Measurements from ENCODE around the gene RNF182. TPM values are rescaled to one million over a fixed set of nuclear protein-coding genes. Genes with fewer than 3 reads are reported as not detected.
"Not testable (repeated sequence)": the region's sequence is repeated elsewhere in the genome, so short reads cannot be mapped to it uniquely, and the experiment has no call there.

The RNF182 gene, protein sequence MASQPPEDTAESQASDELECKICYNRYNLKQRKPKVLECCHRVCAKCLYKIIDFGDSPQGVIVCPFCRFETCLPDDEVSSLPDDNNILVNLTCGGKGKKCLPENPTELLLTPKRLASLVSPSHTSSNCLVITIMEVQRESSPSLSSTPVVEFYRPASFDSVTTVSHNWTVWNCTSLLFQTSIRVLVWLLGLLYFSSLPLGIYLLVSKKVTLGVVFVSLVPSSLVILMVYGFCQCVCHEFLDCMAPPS
- total RNA-seq (1 to 10 TPM in 2 of 7 donors, under 1 TPM in 3, not detected in 2; 0.30 to 3.6 (median 0.63) TPM), polyA plus RNA-seq (under 1 TPM in 2 of 3 donors, not detected in 1; 0.02 to 0.03 TPM)
- long read RNA-seq, donor 1, partial matches to known transcripts: 0 of 1 reads
- long read RNA-seq, donor 1, other reads (novel, unspliced or antisense): 0 of 1 reads
- long read RNA-seq, donor 2: 0 reads

DNA sequence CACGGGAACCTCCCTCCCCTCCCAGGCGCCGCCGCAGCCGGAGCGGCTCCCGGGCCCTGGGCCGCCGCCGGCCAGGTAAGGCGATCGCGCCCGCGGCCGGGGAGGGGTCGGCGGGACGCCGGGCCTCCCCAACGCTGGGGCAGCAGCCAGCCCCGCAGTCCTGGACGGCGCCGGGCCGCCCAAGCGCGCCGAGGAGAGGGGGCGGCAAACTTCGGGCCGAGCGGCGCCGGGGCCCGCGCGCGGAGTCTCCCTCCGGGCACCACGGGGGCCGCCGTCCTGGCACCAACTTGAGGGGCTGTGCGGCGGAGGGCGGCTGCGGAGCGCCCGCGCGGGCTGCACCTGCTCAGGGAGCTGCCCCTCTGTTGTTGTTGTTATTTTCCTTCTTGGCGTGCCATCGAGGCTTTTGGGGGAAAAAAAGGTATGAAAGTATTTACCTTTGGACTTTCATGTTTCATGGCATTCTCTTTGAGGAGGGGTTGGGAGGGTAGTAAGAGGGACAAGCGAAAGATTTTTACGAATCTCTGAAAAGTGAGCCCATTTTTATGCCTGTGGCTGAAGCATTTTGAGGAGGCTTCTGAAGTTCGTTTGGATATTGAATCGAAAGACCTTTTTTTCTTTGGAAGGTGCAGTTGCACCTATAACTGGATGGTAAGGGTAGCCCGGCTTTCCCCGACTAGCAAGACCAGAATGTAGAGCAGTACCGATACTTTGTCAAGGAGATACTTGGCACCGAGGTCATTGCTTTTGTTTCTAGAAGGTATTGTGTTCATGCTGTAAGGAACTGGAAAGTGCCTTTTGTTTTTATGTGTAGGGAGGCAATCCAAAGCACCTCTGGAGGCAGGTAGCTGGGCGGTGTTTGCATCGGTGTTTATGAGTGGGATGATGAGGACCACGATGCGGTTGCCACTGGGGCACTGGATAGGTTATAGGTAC is at the start of gene RNF182:
TSS of gene RNF182 (plus strand) at position 4 of the 933 bp plus-strand sequence. CDS start 52,168 bp downstream, outside the sequence.
- peak; percentile 79 for DNase-seq
- no peak within 1 kb of the TSS for H3K27ac ChIP-seq
- 2 to 6% (median 3%) methylated on average over 22 to 62 of the region's 65 CpGs for WGBS, 5 donors

GRCh38 chr6:13877051-13877450 is 47.7 kb upstream of the RNF182 start:
- peaks cover 0 to 15% (median 0%) of the 10 kb centered on the region in 7 donors for H3K27me3 ChIP-seq (replicated peaks in 1 of 7)
- H3K4me3 ChIP-seq: no peak overlapping the region
- H3K27ac ChIP-seq: no peak overlapping the region
- no peak for DNase-seq
- intact Hi-C loops (cut with DNase I; ENCODE audit: low total_unique reads): no loop called here
- TF ChIP-seq, protein P1, sequence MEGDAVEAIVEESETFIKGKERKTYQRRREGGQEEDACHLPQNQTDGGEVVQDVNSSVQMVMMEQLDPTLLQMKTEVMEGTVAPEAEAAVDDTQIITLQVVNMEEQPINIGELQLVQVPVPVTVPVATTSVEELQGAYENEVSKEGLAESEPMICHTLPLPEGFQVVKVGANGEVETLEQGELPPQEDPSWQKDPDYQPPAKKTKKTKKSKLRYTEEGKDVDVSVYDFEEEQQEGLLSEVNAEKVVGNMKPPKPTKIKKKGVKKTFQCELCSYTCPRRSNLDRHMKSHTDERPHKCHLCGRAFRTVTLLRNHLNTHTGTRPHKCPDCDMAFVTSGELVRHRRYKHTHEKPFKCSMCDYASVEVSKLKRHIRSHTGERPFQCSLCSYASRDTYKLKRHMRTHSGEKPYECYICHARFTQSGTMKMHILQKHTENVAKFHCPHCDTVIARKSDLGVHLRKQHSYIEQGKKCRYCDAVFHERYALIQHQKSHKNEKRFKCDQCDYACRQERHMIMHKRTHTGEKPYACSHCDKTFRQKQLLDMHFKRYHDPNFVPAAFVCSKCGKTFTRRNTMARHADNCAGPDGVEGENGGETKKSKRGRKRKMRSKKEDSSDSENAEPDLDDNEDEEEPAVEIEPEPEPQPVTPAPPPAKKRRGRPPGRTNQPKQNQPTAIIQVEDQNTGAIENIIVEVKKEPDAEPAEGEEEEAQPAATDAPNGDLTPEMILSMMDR (IDR thresholded peaks at IDR 0.05 in 8 of 11, conservative IDR thresholded peaks at IDR 0.05 in 3 of 11): no peak
- TF ChIP-seq POLR2A (IDR thresholded peaks at IDR 0.05) (no peak), POLR2AphosphoS5 (IDR thresholded peaks at IDR 0.05) (no peak)
- H3K9me3 ChIP-seq: peaks cover 0 to 13% (median 10%) of the 10 kb centered on the region in 8 donors
- H3K4me1 ChIP-seq: peaks cover 4 to 24% (median 13%) of the 10 kb centered on the region in 6 donors
- no peaks in the 10 kb centered on the region for H3K36me3 ChIP-seq

More for the DNA sequence above, at the start of gene RNF182:
- Histone ChIP-seq H3K4me1 (peaks cover 0 to 23% (median 15%) of the 10 kb centered on the region in 6 donors), H3K4me3 (peak within 1 kb of the TSS in 5 of 8 donors; percentile 26 to 66 (median 34)), H3K27me3 (replicated peaks in 1 of 7) (peaks cover 0 to 86% (median 68%) of the 10 kb centered on the region in 7 donors), H3K9me3 (peaks cover 0 to 4% (median 0%) of the 10 kb centered on the region in 8 donors), H3K36me3 (no peaks in the 10 kb centered on the region)
- TF ChIP-seq POLR2AphosphoS5 (IDR thresholded peaks at IDR 0.05): no peak
- TF ChIP-seq, protein P1 (IDR thresholded peaks at IDR 0.05 in 8 of 11, conservative IDR thresholded peaks at IDR 0.05 in 3 of 11): no peak
- TF ChIP-seq POLR2A (IDR thresholded peaks at IDR 0.05): no peak
- intact Hi-C loops (cut with DNase I; ENCODE audit: low total_unique reads): no loop called here

- DNase-seq; H3K36me3 ChIP-seq; H3K4me3 ChIP-seq; H3K4me1 ChIP-seq; H3K27me3 ChIP-seq (replicated peaks in 1 of 7); H3K27ac ChIP-seq; intact Hi-C loops (cut with DNase I; ENCODE audit: low total_unique reads): not testable (repeated sequence)
- H3K9me3 ChIP-seq: peaks cover 0 to 13% (median 10%) of the 10 kb centered on the region in 8 donors
- 56 to 78% (median 71%) methylated on average over 12 of the region's 12 CpGs for WGBS, 5 donors
These were observed 44.6 kb upstream of the RNF182 start for GRCh38 chr6:13880061-13880663.

DNA sequence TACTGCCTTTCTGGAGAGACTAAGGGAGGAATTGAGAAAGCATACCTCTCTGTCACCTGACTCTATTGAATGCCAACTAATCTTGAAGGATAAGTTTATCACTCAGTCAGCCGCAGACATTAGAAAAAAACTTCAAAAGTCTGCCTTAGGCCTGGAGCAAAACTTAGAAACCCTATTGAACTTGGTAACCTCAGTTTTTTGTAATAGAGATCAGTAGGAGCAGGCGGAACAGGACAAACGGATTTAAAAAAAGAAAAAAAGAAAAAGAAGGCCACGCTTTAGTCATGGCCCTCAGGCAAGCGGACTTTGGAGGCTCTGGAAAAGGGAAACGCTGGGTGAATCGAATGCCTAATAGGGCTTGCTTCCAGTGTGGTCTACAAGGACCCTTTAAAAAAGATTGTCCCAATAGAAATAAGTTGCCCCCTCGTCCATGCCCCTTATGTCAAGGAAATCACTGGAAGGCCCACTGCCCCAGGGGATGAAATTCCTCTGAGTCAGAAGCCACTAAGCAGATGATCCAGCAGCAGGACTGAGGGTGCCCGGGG is 43.1 kb upstream of the RNF182 start:
- Histone ChIP-seq H3K4me3 (no peak overlapping the region), H3K27me3 (replicated peaks in 1 of 7) (peaks cover 0 to 7% (median 0%) of the 10 kb centered on the region in 7 donors), H3K4me1 (no peaks in the 10 kb centered on the region), H3K27ac (no peak overlapping the region), H3K36me3 (no peaks in the 10 kb centered on the region), H3K9me3 (peaks cover 0 to 13% (median 10%) of the 10 kb centered on the region in 8 donors)
- intact Hi-C loops (cut with DNase I; ENCODE audit: low total_unique reads): no loop called here
- WGBS, 5 donors: 76 to 84% (median 79%) methylated on average over 9 of the region's 9 CpGs
- no peak for DNase-seq
- no peak for TF ChIP-seq POLR2AphosphoS5 (IDR thresholded peaks at IDR 0.05)
- TF ChIP-seq POLR2A (IDR thresholded peaks at IDR 0.05): no peak
- TF ChIP-seq, protein P1 (IDR thresholded peaks at IDR 0.05 in 8 of 11, conservative IDR thresholded peaks at IDR 0.05 in 3 of 11): no peak
